Measurements from ENCODE around the gene FAR1.

Gene FAR1

DNA sequence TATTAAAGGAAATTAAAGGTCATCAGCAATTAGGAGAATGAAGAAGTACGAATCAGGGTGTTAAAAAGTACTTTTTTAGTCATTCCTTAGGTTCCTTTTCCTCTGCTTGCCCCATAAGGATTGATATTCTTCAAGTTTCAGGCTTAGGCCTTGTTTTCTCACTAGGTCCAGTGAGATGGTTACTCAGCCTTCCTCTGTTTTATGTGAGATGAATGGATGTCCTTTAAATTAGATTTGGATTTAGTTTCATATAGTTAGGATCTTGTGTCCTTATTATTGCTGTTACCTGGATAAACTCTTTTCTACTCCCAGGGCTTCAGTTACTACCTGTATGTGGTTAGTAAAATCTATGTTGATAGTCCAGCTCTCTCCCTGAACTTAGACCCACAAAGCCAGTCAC, 29.2 kb downstream of the FAR1 start:
- DNase-seq: no peak
- H3K36me3 ChIP-seq (replicated peaks; ENCODE audit: insufficient read depth, low read length): peaks cover 3% of the 10 kb centered on the region; the same call in 1 of the 2 replicates
- H3K27me3 ChIP-seq (replicated peaks; ENCODE audit: insufficient read depth, low read length): no peaks in the 10 kb centered on the region
- peaks cover 56% of the 10 kb centered on the region for H3K79me2 ChIP-seq (ENCODE audit: low read length)
- H3K27ac ChIP-seq (ENCODE audit: low read length): no peak overlapping the region
- H3K9me3 ChIP-seq (replicated peaks; ENCODE audit: insufficient read depth, low read length): no peaks in the 10 kb centered on the region
- H2AFZ ChIP-seq (ENCODE audit: low read length): no peak overlapping the region
- H4K20me1 ChIP-seq (ENCODE audit: insufficient read depth, low read length): peaks cover 9% of the 10 kb centered on the region; the same call in 1 of the 2 replicates
- no peaks in the 10 kb centered on the region for H3K4me1 ChIP-seq (ENCODE audit: low read length)
- no peaks in the 10 kb centered on the region for H3F3A ChIP-seq (ENCODE audit: insufficient read depth, low read length)
- no peak for TF ChIP-seq EZH2 (optimal IDR thresholded peaks at IDR 0.05; ENCODE audit: low read depth, low read length)
- H3K4me3 ChIP-seq (ENCODE audit: low read length): no peak overlapping the region
- H3K9ac ChIP-seq (ENCODE audit: low read length): no peak overlapping the region
- no peak overlapping the region for H3K4me2 ChIP-seq (ENCODE audit: low read depth, low read length)
- no peaks in the 10 kb centered on the region for H3K9me2 ChIP-seq (replicated peaks; ENCODE audit: insufficient read depth, low read length)

DNA sequence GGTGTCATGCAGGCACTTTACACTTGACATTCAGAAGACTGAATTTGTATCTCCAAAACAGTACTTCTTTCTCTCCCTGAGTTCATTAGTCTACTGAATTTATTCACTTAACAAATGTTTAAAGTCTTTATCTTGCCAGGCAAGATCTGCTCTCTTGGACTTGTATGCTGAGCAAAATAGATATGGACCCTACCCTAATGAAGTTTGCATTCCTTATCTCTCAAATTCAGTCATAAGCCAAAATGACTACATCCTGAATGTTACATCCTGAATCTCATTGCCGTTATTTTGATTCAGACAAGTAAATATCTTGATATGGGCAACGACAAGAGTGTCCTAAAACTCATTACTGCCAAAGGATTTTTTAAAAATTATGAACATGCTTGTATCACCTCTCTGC, 29.7 kb downstream of the FAR1 start:
- DNase-seq: no peak
- no peak overlapping the region for H3K4me2 ChIP-seq (ENCODE audit: low read depth, low read length)
- TF ChIP-seq EZH2phosphoT487 (IDR thresholded peaks at IDR 0.05; ENCODE audit: low read length) (no peak), EZH2 (optimal IDR thresholded peaks at IDR 0.05; ENCODE audit: low read depth, low read length) (no peak)
- TF ChIP-seq, protein P1, sequence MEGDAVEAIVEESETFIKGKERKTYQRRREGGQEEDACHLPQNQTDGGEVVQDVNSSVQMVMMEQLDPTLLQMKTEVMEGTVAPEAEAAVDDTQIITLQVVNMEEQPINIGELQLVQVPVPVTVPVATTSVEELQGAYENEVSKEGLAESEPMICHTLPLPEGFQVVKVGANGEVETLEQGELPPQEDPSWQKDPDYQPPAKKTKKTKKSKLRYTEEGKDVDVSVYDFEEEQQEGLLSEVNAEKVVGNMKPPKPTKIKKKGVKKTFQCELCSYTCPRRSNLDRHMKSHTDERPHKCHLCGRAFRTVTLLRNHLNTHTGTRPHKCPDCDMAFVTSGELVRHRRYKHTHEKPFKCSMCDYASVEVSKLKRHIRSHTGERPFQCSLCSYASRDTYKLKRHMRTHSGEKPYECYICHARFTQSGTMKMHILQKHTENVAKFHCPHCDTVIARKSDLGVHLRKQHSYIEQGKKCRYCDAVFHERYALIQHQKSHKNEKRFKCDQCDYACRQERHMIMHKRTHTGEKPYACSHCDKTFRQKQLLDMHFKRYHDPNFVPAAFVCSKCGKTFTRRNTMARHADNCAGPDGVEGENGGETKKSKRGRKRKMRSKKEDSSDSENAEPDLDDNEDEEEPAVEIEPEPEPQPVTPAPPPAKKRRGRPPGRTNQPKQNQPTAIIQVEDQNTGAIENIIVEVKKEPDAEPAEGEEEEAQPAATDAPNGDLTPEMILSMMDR (IDR thresholded peaks at IDR 0.05; ENCODE audit: low read length): no peak
- H3F3A ChIP-seq (ENCODE audit: insufficient read depth, low read length): no peaks in the 10 kb centered on the region
- no peak overlapping the region for H2AFZ ChIP-seq (ENCODE audit: low read length)
- H3K27ac ChIP-seq (ENCODE audit: low read length): no peak overlapping the region
- H3K79me2 ChIP-seq (ENCODE audit: low read length): peaks cover 54% of the 10 kb centered on the region
- no peaks in the 10 kb centered on the region for H3K9me2 ChIP-seq (replicated peaks; ENCODE audit: insufficient read depth, low read length)
- peaks cover 9% of the 10 kb centered on the region; the same call in 1 of the 2 replicates for H4K20me1 ChIP-seq (ENCODE audit: insufficient read depth, low read length)
- H3K4me1 ChIP-seq (ENCODE audit: low read length): no peaks in the 10 kb centered on the region
- H3K36me3 ChIP-seq (replicated peaks; ENCODE audit: insufficient read depth, low read length): peaks cover 3% of the 10 kb centered on the region; the same call in 1 of the 2 replicates
- no peaks in the 10 kb centered on the region for H3K9me3 ChIP-seq (replicated peaks; ENCODE audit: insufficient read depth, low read length)
- H3K27me3 ChIP-seq (replicated peaks; ENCODE audit: insufficient read depth, low read length): no peaks in the 10 kb centered on the region
- no peak overlapping the region for H3K4me3 ChIP-seq (ENCODE audit: low read length)
- H3K9ac ChIP-seq (ENCODE audit: low read length): no peak overlapping the region

DNA sequence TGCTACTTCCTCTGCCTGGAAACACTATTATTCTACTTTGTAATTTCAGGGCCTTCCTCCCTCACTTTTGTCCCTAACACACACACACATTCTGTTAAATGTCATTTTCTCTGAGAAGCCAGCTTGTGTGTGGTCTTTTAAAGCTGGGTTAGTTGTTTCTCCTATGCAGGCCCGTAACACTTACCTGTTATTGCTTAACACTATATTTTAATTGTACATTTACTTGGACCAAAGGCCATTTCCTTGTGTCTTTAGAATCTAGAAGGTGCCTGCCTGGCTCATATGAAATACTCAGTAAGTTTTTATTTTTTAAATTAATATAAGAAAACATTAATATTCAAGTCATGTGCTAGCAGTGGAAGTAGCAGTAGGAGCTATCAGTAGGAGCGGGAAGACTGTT, 30.6 kb downstream of the FAR1 start:
- H3K36me3 ChIP-seq (replicated peaks; ENCODE audit: insufficient read depth, low read length): peaks cover 3% of the 10 kb centered on the region; the same call in 1 of the 2 replicates
- H3K9me3 ChIP-seq (replicated peaks; ENCODE audit: insufficient read depth, low read length): no peaks in the 10 kb centered on the region
- H3K27ac ChIP-seq (ENCODE audit: low read length): no peak overlapping the region
- no peaks in the 10 kb centered on the region for H3K27me3 ChIP-seq (replicated peaks; ENCODE audit: insufficient read depth, low read length)
- no peak overlapping the region for H3K4me2 ChIP-seq (ENCODE audit: low read depth, low read length)
- TF ChIP-seq EZH2 (optimal IDR thresholded peaks at IDR 0.05; ENCODE audit: low read depth, low read length): no peak
- no peak for TF ChIP-seq EZH2phosphoT487 (IDR thresholded peaks at IDR 0.05; ENCODE audit: low read length)
- TF ChIP-seq, protein P1 (IDR thresholded peaks at IDR 0.05; ENCODE audit: low read length): no peak
- no peaks in the 10 kb centered on the region for H3K9me2 ChIP-seq (replicated peaks; ENCODE audit: insufficient read depth, low read length)
- H3K4me1 ChIP-seq (ENCODE audit: low read length): no peaks in the 10 kb centered on the region
- peaks cover under 1% of the 10 kb centered on the region; the same call in 1 of the 2 replicates for H4K20me1 ChIP-seq (ENCODE audit: insufficient read depth, low read length)
- peaks cover 44% of the 10 kb centered on the region for H3K79me2 ChIP-seq (ENCODE audit: low read length)
- no peak for DNase-seq
- H3F3A ChIP-seq (ENCODE audit: insufficient read depth, low read length): no peaks in the 10 kb centered on the region
- no peak overlapping the region for H2AFZ ChIP-seq (ENCODE audit: low read length)
- no peak overlapping the region for H3K9ac ChIP-seq (ENCODE audit: low read length)
- H3K4me3 ChIP-seq (ENCODE audit: low read length): no peak overlapping the region

DNA sequence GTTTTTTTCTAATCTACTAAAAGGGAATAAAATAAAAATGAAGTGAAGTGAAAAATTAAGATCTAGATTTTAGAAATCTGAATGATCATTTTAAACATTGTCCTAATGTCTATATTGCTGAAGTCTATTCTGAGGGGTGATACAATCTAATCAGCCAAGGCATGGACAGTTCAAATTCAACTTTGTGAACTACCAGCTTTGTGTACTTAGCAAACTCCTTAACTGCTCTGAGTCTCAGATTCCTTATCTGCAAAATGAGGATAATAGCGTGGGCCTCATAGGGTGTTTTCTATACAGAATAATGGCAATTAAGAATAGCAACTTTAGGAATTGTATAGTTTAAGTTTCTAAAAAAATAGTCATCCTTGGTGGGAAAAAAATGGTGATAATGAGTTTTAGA, 31.4 kb downstream of the FAR1 start:
- no peak overlapping the region for H3K27ac ChIP-seq (ENCODE audit: low read length)
- DNase-seq: no peak
- no peak overlapping the region for H3K9ac ChIP-seq (ENCODE audit: low read length)
- H3K36me3 ChIP-seq (replicated peaks; ENCODE audit: insufficient read depth, low read length): peaks cover 3% of the 10 kb centered on the region; the same call in 1 of the 2 replicates
- H3K27me3 ChIP-seq (replicated peaks; ENCODE audit: insufficient read depth, low read length): no peaks in the 10 kb centered on the region
- H2AFZ ChIP-seq (ENCODE audit: low read length): no peak overlapping the region
- no peak overlapping the region for H3K4me3 ChIP-seq (ENCODE audit: low read length)
- no peak overlapping the region for H3K4me2 ChIP-seq (ENCODE audit: low read depth, low read length)
- no peaks in the 10 kb centered on the region for H3K9me2 ChIP-seq (replicated peaks; ENCODE audit: insufficient read depth, low read length)
- H3K9me3 ChIP-seq (replicated peaks; ENCODE audit: insufficient read depth, low read length): no peaks in the 10 kb centered on the region
- H4K20me1 ChIP-seq (ENCODE audit: insufficient read depth, low read length): no peaks in the 10 kb centered on the region
- no peaks in the 10 kb centered on the region for H3K4me1 ChIP-seq (ENCODE audit: low read length)
- H3K79me2 ChIP-seq (ENCODE audit: low read length): peaks cover 37% of the 10 kb centered on the region
- TF ChIP-seq, protein P1 (IDR thresholded peaks at IDR 0.05; ENCODE audit: low read length): no peak
- TF ChIP-seq EZH2 (optimal IDR thresholded peaks at IDR 0.05; ENCODE audit: low read depth, low read length) (no peak), EZH2phosphoT487 (IDR thresholded peaks at IDR 0.05; ENCODE audit: low read length) (no peak)
- H3F3A ChIP-seq (ENCODE audit: insufficient read depth, low read length): no peaks in the 10 kb centered on the region

All from MM.1S (cell line).